HTERT RPE-1 (cell line): Measurements from ENCODE around the gene PLD5.
"Not testable (repeated sequence)": the region's sequence is repeated elsewhere in the genome, so short reads cannot be mapped to it uniquely, and the experiment has no call there.

Experiments
- in situ Hi-C: fragments of 300-500 bp; cut with MboI; formaldehyde crosslinking; loops from 4 replicates; pipeline ENCODE4 v1.14.3; 2020; ENCODE audit warnings: low sequenced_read_pairs

Gene PLD5

DNA sequence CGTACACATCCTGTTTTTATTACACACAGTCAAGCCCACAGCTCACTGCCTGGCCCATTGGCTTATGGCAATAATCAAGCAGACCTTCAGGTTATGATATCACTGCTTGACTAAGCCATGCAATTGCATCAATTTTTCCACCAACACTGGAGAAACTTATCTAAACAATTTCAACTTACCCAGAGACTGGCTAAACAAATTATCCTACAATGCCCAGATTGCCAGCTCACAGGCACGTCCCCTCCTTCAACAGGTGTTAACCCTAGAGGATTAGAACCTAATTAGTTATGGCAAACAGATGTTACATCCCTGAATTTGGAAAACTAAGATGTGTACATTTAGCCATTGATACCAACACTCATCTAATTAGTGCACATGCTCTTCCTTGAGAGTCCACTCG, 310.0 kb downstream of the PLD5 start:
- in situ Hi-C loops = not testable (repeated sequence)

DNA sequence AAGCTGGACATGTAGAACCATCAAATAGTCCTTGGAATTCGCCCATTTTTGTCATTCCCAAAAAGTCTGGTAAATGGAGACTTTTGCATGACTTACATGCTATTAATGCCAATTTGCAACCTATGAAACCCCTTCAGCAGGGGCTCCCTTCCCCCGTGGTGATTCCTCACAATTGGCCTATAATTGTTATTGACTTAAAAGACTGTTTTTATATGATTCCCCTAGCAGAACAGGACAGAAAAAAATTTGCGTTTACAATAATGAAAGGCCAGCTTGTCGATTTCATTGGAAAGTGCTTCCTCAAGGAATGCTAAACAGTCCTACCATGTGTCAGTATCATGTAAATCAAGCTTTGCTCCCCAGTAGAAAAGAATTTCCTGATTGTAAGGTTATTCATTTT, 311.5 kb downstream of the PLD5 start:
- in situ Hi-C loops = not testable (repeated sequence)

DNA sequence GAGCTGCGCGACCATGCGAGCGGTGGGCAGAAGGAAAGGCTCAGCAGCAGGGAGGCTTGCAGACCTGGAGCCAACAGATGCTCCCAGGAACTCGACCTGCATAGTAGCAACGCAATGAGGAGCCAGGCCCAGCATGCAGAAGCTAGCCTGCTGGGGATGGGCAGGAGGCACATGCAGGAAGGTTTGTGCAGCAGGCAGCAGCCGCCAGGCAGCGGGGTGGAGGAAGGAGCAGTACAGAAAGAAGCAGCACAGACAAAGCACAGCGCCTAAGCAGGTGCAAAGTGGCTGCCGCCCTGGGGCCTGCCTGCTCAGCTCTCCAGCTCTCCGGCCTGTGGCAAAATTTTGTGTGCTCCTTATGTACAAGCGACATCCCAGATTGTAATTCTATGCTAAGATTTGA, 312.1 kb downstream of the PLD5 start:
- in situ Hi-C loops = no loop called here

DNA sequence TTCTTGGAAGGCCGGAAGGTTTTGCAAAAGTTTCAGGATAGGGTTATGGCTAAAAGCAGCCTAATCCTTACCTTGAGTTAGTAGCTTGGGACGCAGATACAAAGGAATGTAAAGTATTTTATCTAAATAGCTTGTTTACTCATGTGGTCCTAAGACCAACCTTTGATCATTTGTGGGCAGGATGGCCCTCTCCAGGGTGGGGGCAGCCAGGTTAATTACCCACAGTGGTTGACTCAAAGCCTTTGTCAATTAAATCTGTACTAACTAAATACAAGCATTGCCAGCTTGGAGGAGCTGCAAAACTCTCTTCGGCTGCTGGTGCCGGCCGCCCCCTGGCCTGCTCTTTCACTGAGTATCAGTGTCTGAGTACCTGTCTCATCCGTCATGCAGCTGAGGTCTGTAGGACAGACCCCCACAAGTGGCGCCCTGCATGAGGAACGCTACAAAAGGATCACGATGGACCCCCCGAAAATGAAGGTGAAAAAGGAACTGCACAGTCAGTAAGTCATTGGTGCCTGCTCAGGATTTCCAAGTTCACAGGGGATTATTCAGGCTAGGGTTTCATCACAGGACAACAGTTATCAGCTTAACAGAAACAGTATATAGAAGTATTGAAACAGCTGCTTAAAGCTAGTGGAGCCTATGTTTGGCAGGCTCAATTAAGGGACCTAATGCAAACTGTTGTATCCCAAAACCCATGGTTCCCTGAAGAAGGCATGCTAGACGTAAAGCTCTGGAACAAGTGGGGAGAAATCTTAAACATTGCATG, 313.1 kb downstream of the PLD5 start:
- in situ Hi-C loops = no loop called here

DNA sequence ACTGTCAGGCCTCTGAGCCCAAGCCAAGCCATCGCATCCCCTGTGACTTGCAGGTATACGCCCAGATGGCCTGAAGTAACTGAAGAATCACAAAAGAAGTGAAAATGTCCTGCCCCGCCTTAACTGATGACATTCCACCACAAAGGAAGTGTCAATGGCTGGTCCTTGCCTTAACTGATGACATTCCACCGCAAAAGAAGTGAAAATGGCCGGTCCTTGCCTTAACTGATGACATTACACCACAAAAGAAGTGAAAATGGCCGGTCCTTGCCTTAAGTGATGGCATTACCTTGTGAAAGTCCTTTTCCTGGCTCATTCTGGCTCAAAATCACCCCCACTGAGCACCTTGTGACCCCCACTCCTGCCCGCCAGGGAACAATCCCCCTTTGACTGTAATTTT, 314.2 kb downstream of the PLD5 start:
- in situ Hi-C loops = not testable (repeated sequence)

DNA sequence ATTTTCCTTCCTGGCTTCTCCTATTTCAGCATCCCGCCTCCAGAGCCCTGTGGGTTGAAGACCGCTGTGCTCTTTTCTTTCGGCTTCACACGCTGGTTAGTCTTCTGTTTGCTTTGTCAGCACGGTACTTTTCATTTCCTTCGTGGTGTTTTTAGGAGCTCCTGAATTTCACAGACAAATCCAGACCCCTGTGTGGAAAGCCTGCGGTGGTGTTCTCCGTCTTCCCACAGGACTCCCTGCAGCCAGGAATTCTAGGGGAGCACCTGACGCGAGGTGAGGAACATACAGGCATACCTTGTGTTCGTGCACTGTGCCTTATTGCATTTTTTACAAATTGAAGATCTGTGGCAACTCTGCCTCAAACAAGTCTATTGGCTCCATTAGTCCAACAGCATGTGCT, 315.4 kb downstream of the PLD5 start:
- in situ Hi-C loops = no loop called here

DNA sequence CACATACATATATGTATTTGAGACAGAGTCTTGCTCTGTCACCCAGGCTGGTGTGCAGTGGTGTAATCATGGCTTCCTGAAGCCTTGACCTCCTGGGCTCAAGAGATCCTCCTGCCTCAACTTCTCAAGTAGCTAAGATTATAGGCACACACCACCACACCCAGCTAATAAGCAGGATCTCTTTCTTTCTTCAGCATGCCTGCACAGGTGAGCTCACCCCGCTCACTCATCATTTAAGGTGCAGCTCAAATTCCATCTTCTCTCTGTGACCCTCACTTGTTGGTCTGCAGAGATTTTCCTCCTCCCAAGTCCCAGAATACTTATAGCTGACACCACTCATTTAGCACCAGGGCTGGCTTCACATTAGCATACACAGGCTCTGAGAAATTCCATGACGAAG, 316.5 kb downstream of the PLD5 start:
- in situ Hi-C loops = no loop called here

DNA sequence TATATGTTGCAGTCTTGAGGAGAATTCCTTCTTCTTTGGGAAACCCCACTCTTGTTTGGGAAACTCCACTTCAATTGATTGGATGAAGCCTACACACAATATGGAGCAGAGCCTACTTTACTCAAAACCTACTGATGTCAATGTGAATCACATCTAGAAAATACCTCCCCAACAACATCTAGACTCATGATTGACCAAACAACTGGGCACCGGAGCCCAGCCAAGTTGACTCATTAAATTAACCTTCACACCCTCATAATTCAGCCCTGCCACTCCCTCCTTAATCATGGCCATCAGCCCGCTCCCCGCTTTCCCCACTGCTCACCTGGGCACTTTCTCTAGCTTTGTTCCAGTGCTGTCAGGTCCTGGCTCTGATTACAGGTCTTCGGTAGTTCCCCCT, 317.5 kb downstream of the PLD5 start:
- in situ Hi-C loops = no loop called here

DNA sequence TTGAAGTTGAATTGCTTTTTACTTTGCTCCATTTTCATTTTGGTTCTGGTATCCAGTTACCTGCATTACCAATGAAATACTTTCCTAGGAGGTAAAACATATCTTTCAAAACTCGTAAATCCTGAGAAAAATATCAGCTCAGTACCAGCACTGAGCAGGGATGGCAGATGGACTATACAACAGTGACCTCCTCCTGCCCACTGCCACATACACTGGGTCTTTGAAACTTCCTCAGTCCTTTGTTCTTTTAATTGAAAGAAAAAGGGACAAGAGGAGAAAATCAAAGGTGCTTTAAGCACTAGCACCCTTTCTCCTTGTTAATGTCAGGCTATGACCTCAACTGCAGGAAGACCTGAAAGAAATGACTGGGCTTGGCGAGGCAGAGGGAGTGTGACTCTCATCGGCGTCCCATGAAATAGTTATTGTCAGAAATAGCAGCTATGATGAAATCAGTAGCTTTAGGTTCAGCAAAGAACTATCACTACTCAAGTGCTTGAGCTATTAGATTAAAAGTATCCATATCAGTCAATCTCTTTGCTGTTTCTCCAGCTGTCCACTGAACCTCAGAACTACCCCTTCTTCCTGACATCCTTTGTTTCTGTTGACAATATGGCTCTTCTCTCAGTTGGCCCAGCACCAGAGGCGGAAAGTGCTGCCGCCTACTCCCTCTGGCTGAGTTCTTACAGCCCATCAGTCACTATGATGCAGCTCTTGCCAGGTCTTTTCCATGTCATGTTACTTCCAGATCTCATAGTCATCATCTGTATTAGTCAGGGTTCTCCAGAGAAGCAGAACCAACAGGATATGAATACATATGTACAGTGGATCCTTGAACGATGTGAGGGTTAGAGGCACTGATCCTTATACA, 318.6 kb downstream of the PLD5 start:
- in situ Hi-C loops = no loop called here

DNA sequence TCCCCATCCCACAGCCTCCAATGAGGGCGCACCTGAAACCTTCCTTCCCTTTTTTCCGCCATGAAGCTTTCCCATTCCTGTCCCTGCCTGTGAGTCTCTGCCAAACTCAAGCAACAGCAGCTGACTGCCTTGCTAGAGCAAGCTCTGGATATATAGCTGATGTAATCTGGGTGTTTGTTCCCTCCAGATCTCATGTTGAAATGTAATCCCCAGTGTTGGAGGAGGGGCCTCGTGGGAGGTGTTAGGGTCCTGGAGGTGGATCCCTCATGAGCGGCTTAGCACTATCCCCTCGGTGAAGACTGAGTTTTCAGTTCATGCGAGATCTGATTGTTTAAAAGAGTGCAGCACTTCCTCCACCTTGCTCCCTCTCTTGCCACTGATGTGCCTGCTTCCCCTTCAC, 321.2 kb downstream of the PLD5 start:
- in situ Hi-C loops = no loop called here

DNA sequence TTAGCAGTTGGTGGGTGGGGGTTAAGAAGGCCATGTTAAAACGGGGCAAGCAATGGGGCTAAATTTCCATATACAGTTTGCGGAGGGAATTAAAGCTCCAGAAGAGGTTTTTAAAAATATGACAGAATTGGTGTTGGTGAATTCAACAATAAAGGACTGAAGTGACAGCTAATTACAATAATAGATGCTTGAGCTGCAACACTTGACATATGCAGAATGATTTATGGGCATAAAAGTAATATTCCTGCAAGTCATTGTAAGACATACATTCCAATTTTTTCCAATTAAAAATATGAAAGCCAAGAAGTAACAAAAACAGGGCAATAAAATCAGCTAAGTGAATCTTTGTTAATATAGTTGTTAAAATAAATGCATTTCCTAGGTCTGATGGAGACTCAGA, 323.4 kb downstream of the PLD5 start:
- in situ Hi-C loops = no loop called here

DNA sequence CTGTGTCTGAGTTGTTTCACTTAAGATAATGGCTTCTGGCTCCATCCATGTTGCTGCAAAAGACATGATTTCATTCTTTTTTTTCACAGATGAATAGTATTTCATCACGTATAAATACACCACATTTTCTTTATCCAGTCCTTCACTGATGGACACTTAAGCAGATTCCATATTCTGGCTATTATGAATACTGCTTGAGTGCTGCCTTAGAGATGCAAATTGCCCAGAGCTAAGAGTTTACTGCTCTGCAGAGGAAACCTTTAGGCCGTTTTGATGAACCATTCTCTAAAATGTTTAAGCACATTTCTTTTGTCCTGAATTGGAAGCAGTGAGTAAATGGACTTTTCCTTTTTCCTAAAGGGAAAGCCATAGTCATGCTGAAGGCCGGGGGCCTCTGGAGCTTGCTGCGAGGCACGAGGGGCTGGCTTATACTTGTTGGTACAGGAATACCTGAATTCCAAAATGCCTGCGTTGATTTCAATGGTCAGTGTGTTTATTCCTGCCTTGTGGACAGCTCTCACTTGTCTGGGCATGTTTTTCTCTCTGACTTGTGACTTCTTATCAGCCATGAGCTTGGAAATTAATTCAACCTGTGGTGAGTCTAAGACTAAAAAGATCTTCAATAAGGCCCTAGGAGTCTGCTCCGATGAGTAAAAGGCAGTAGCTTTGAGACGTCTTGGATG, 324.6 kb downstream of the PLD5 start:
- in situ Hi-C loops = no loop called here

DNA sequence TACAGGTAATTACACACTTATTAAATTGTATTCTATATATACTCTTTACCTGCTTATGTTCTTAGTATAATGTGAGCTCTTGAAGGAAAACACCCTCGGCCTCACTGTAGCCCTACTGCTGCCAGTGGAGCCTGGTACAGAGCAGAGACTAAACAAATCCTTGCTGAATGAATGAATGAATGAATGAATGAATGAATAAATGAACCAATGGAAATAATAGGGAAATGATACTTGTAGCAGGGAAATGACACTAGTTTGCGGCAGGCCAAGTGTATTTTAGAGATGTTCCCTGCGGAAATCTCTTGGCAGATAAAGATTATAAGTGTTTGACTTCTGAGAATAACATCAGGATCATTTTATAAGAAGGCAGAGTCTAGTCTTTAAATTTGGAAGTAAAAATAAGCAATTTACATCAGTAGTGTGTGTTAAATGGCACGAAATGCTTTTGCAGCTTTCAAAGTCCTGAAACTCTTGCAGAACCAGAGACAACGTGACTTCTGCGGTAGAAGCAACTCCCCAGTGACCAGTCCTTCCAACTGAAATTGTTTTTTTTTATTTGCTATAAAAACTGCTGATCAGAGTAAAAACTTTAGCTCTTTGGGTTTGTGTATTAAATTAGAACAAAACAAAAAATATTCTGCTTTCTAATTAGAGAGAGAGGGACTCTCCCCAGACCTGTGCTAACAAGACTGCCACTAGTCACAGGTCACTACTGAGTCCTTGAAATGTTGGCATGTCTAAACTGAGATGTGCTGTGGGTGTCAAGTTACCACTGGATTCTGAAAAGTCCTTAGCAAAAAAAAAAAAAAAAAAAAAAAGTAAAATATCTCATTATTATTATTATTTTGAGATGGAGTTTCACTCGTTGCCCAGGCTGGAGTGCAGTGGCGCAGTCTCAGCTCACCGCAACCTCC, 326.3 kb downstream of the PLD5 start:
- in situ Hi-C loops = no loop called here

DNA sequence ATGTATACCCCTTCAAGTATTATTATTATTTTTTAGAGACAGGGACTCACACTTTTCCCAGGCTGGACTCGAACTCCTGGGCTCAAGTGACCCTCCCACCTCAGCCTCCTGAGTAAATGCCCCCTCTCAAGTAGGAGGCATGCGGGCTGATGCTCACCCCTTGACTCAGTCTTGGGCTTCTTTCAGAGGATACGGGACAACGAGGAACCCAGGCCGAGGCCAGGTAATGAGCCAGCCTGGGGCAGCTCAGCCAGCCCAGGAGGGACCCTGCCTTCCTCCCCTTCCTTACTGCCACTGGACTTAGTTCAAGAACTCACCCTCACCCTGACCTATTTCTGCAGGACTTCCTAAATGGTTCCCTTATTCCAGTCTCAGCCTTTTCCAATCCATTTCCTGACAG, 327.6 kb downstream of the PLD5 start:
- in situ Hi-C loops = no loop called here

DNA sequence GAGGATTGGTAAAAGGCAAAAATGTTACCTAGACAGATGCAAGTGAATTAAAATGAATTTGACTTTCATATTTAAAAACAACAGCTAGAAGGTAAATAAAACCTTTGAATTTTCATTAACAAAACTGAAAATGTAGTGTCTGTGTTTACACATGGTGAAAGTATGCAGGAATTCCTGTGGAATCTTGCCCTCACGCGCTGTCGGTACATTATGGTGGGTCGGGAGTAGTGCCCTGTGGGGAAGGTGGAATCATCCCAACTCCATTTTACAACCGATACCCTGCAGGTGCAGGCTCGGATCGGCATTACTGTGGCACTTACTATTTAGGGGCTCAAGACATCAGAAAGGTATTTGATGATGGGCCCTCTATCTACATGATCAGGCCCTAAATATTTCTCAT, 328.4 kb downstream of the PLD5 start:
- in situ Hi-C loops = no loop called here

DNA sequence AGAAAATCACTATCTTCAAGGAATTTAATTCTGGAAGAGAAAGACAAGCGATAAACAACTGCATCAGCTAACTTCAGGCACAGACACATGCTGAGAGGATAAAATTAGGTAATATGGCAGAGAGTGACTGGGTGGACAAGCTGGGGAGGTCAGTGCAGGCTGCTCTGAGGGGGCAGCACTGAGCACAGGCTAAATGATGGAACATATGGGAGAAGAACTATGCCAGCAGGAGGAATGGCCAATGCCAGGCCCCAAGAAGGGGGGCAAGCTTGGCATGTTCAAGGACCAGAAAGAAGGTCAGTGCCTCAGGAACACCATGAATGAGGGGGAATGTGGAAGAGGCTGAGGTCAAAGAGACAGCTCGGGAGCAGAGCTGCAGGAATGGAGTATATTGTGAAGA, 334.9 kb downstream of the PLD5 start:
- in situ Hi-C loops = no loop called here

DNA sequence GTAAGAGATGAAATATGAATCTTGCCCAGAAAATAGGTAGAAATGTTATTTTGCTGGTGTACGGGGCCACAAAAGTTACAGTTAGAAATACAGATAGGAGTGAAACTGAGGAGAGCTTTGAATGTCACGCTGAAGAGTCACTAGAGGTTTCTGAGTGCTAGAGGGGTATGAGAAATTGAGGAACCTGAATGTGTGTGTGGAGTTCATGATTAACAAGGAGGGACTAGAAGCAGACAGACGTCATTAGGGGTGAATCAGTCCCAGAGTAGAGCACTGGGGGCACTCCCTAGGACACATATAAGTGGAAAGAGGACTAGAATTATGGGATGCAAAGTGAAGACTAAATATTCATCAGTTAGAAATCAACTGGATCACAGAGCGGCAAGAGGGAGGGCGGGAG, 336.7 kb downstream of the PLD5 start:
- in situ Hi-C loops = no loop called here

DNA sequence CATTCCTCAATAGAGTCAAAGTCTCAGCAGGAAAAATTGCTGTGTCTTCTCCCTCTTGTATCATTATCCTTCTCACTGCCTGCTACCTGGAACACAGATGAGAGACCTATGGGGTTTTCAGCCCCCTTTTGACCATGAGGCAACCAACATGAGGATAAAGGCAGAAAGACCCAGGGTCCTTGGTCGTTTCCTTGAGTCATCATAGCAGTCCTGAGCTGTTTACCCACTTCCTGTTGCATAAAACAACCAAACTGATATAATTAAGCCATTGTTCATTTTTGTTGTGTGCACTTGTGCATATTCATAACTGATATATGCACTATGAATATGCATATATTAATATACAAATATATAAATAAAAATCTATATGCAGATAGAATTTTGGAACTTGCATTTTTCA, 337.3 kb downstream of the PLD5 start:
- in situ Hi-C loops = no loop called here

DNA sequence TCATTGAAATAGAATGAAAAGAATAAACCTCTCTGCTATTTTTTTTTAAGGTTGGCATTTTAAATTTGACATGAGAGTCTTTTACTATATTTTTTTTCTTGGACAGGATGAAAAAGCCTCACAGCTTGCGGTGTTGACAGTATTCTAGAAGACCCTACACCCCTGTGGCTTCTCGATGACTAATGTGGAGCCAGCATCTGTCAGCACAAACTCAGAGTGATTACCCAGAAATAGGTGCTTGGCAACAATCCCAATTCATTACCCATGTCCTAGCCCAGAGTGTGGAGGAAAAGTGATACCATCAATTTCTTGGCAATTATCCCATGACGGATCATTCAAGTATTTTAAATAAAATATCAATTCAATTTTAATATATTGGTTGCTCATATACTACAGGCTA, 338.8 kb downstream of the PLD5 start:
- in situ Hi-C loops = no loop called here

DNA sequence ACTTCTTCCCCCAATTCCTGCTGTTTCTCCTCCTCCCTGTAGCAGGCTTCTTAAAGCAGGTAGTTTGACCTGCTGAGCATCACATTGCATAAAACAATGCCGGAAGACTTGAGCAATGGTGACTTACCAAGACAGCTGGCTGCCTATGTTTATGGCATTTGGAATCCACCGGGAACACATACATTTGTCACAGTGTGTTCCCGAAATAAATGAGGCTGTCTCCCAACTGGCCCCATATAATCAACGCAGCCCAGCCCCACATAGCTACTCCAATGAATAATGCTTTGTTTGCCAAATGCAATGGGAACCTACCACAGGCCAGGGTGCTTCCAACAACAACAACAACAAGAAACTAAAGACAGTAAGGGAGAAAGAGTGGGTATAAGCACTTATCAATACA, 339.5 kb downstream of the PLD5 start:
- in situ Hi-C loops = no loop called here

DNA sequence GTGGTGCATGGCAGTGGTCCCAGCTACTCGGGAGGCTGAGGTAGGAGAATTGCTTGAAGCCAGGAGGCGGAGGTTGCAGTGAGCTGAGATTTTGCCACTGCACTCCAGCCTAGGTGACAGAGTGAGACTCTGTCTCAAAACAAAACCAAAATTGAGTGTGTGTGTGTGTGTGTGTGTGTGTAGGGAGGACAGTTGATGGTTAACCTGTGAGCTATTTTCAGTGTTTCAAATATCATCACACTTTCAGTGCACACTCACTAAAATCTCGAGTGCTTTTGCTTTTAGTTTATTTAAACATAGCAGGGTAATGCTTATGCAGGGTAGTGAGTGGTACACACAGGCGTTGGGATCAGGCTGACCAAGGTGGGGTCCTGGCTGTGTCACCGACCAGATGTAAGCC, 344.7 kb downstream of the PLD5 start:
- in situ Hi-C loops = not testable (repeated sequence)
